ENCODE results near the gene NTM. TPM values are rescaled to one million over a fixed set of nuclear protein-coding genes. Genes with fewer than 3 reads are reported as not detected.

The NTM gene
- polyA plus RNA-seq, 1 donor from 2014 or later: 39.4 TPM

- H3K27ac ChIP-seq (ENCODE audit: low read length): no peak overlapping the region
- H4K20me1 ChIP-seq (ENCODE audit: insufficient read depth): no peaks in the 10 kb centered on the region
- H3K9me2 ChIP-seq (ENCODE audit: insufficient read depth, low read length): no peaks in the 10 kb centered on the region
- H3K4me3 ChIP-seq (ENCODE audit: low read length): no peak overlapping the region
- H3K36me3 ChIP-seq (ENCODE audit: insufficient read depth, low read length): no peaks in the 10 kb centered on the region
- no peak for TF ChIP-seq POLR2AphosphoS5 (IDR thresholded peaks at IDR 0.05)
- no peak for TF ChIP-seq SMC3 (conservative IDR thresholded peaks at IDR 0.05; ENCODE audit: poor library complexity)
- no peak for TF ChIP-seq EZH2 (IDR thresholded peaks at IDR 0.05; ENCODE audit: borderline replicate concordance, insufficient read depth, low read length, poor library complexity, severe bottlenecking)
- TF ChIP-seq CTCF (IDR thresholded peaks at IDR 0.05; ENCODE audit: poor library complexity, severe bottlenecking): no peak
- no peak for TF ChIP-seq REST (IDR thresholded peaks at IDR 0.05; ENCODE audit: borderline replicate concordance)
- no peak for TF ChIP-seq RAD21 (conservative IDR thresholded peaks at IDR 0.05)
- TF ChIP-seq EP300 (conservative IDR thresholded peaks at IDR 0.05; ENCODE audit: poor library complexity, severe bottlenecking): no peak
- TF ChIP-seq TAF1 (IDR thresholded peaks at IDR 0.05; ENCODE audit: low read depth): no peak
- TF ChIP-seq MXI1 (conservative IDR thresholded peaks at IDR 0.05; ENCODE audit: poor library complexity, severe bottlenecking): no peak
- no peak overlapping the region for H2AFZ ChIP-seq (ENCODE audit: low read depth, low read length)
- no peaks in the 10 kb centered on the region for H3F3A ChIP-seq (ENCODE audit: insufficient read depth, low read length, poor library complexity, severe bottlenecking)
- H3K9me3 ChIP-seq (ENCODE audit: low read length): no peaks in the 10 kb centered on the region
- no peak overlapping the region for H3K4me2 ChIP-seq (ENCODE audit: low read length)
- no peak overlapping the region for H3K9ac ChIP-seq (ENCODE audit: low read length)
- H3K27me3 ChIP-seq (ENCODE audit: insufficient read depth, low read depth, low read length): no peaks in the 10 kb centered on the region
- no peaks in the 10 kb centered on the region for H3K79me2 ChIP-seq (replicated peaks; ENCODE audit: insufficient read depth, low read length)
Observed at GRCh38 chr11:131875611-131876010, 505.2 kb downstream of the NTM start.

- no peaks in the 10 kb centered on the region for H4K20me1 ChIP-seq (ENCODE audit: insufficient read depth)
- H3K4me3 ChIP-seq (ENCODE audit: low read length): no peak overlapping the region
- no peaks in the 10 kb centered on the region for H3K9me2 ChIP-seq (ENCODE audit: insufficient read depth, low read length)
- no peaks in the 10 kb centered on the region for H3K79me2 ChIP-seq (replicated peaks; ENCODE audit: insufficient read depth, low read length)
- no peaks in the 10 kb centered on the region for H3F3A ChIP-seq (ENCODE audit: insufficient read depth, low read length, poor library complexity, severe bottlenecking)
- H3K36me3 ChIP-seq (ENCODE audit: insufficient read depth, low read length): no peaks in the 10 kb centered on the region
- H2AFZ ChIP-seq (ENCODE audit: low read depth, low read length): no peak overlapping the region
- H3K4me2 ChIP-seq (ENCODE audit: low read length): no peak overlapping the region
- H3K9me3 ChIP-seq (ENCODE audit: low read length): no peaks in the 10 kb centered on the region
- H3K27me3 ChIP-seq (ENCODE audit: insufficient read depth, low read depth, low read length): no peaks in the 10 kb centered on the region
- no peak overlapping the region for H3K27ac ChIP-seq (ENCODE audit: low read length)
- TF ChIP-seq REST (IDR thresholded peaks at IDR 0.05; ENCODE audit: borderline replicate concordance) (no peak), POLR2AphosphoS5 (IDR thresholded peaks at IDR 0.05) (no peak), MXI1 (conservative IDR thresholded peaks at IDR 0.05; ENCODE audit: poor library complexity, severe bottlenecking) (no peak), CTCF (IDR thresholded peaks at IDR 0.05; ENCODE audit: poor library complexity, severe bottlenecking) (no peak)
- no peak overlapping the region for H3K9ac ChIP-seq (ENCODE audit: low read length)
Observed at GRCh38 chr11:131877246-131877942, 507.0 kb downstream of the NTM start.

Measured in neural cell (in vitro differentiated cells).